Aorta (tissue), 5 donors: ENCODE data around the gene SLC37A1. TPM values are rescaled to one million over a fixed set of nuclear protein-coding genes. Genes with fewer than 3 reads are reported as not detected.
A peak's percentile ranks its signal among the peaks of the same experiment; 100 is the strongest.

ENCODE experiments used
- ATAC-seq: fragments of 200-7000 bp; cut with Tn5 transposase; one replicate; pipeline ENCODE4 v1.9.1; 2022; ENCODE audit warnings: moderate library complexity; ENCODE audit not compliant: low FRiP score
- DNase-seq, 2 donors: peaks; one replicate each; pipeline ENCODE4 v3.0.0-alpha.2; 2020
- H3K27ac ChIP-seq, 2 donors: one replicate each; pipeline ENCODE4 v1.5.1; 2013; ENCODE audit warnings: low read length in 2 of 2, mild to moderate bottlenecking in 2 of 2, moderate library complexity in 2 of 2, control low read depth in 1 of 2, inconsistent platforms in 1 of 2, low read depth in 1 of 2
- H3K27me3 ChIP-seq, 2 donors: one replicate each; pipeline ENCODE4 v1.6.1; 2013; ENCODE audit warnings: control low read depth in 1 of 2, low read length in 1 of 2, mild to moderate bottlenecking in 1 of 2, moderate library complexity in 1 of 2; ENCODE audit not compliant: insufficient read depth in 2 of 2, control insufficient read depth in 1 of 2
- H3K36me3 ChIP-seq, 2 donors: one replicate each; pipeline ENCODE4 v1.6.1; 2013; ENCODE audit warnings: control low read depth in 1 of 2, low read length in 1 of 2, mild to moderate bottlenecking in 1 of 2; ENCODE audit not compliant: insufficient read depth in 2 of 2, control insufficient read depth in 1 of 2
- H3K4me1 ChIP-seq, 2 donors: one replicate each; pipeline ENCODE4 v1.6.1; 2013; ENCODE audit warnings: low read length in 2 of 2, control low read depth in 1 of 2, mild to moderate bottlenecking in 1 of 2, moderate library complexity in 1 of 2; ENCODE audit not compliant: insufficient read depth in 2 of 2, control insufficient read depth in 1 of 2
- H3K4me3 ChIP-seq, 2 donors: one replicate each; pipeline ENCODE4 v1.5.1; 2013; ENCODE audit warnings: low read length in 2 of 2, control low read depth in 1 of 2, mild to moderate bottlenecking in 1 of 2
- H3K9me3 ChIP-seq: one replicate; pipeline ENCODE4 v1.6.1; 2013; ENCODE audit warnings: mild to moderate bottlenecking, low read length; ENCODE audit not compliant: control insufficient read depth
- WGBS, 2 donors: extraction: QIAGEN DNeasy Blood & Tissue Kit; methylation state at CpG; one replicate each; pipeline ENCODE4 v1.1.7; 2013; 5-methylcytosine and 5-hydroxymethylcytosine counted together
- intact Hi-C, 2 donors: fragments of 100-400 bp; cut with DNase I; formaldehyde crosslinking; loops; one replicate each; pipeline versions ENCODE4 v1.14.2 to v1.15.0; 2022
- polyA plus RNA-seq, 2 donors: library from polyadenylated mRNA; stranded (reverse); fragments of 200-250 nt; gene quantifications; one replicate each; pipeline ENCODE4 v1.2.3, GENCODE V29; 2013
- total RNA-seq, 2 donors: library from RNA; stranded (reverse); fragmentation: NEBNext Ultra II Directional; extraction: Animal tissue kit (Norgen Biotek cat#: 25700); gene quantifications; one replicate each; pipeline ENCODE4 v1.2.1, GENCODE V29; 2021
- donor health status: healthy with polysubstance abuse.
- donor health status: Bipolar disorder and iron deficiency.
- donor health status: DM: no; HTN: no; CAD: no.
- donor health status: DM: no; HTN: no; CAD: no.
- donor health status: DM: yes; HTN: yes; CAD: no.

SLC37A1 gene
- total and polyA plus RNA-seq, 4 donors = 5.0 to 11.7 (median 6.4) TPM

DNA sequence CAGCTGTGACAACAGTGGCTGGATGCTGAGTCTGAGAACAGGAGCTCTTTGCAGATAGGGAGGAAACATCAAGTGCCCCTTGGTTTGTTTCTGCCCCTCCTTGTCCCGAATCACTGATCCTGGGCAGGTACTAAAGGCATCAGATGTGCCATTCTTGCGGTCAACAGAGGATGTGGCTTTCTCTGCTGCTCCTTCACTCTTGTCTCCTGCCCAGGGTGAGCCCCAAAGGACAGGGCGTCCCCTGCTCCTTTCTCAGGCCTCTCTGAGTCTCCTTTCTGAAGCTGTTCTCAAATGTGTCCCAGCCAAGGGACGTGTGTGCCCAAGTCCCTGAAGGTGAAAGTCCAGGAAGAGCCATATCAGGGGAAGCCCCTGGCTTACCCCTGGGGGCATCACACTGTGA, 31.7 kb downstream of the SLC37A1 start:
- H3K27me3 ChIP-seq = no peaks in the 10 kb centered on the region
- intact Hi-C loops = loop anchor here in 1 of 2 donors (10.0 kb wide), 1 partner anchor 81 kb away; no protein-coding TSS in a partner anchor
- no peak overlapping the region for H3K27ac ChIP-seq
- H3K9me3 ChIP-seq = no peaks in the 10 kb centered on the region
- ATAC-seq (no peak), DNase-seq (peak in 1 of 2 donors; percentile 5)
- H3K36me3 ChIP-seq = peaks cover 0 to 2% of the 10 kb centered on the region in 2 donors
- H3K4me1 ChIP-seq = no peaks in the 10 kb centered on the region
- 94% methylated on average over 4 of the region's 4 CpGs for WGBS, 2 donors
- no peak overlapping the region for H3K4me3 ChIP-seq

DNA sequence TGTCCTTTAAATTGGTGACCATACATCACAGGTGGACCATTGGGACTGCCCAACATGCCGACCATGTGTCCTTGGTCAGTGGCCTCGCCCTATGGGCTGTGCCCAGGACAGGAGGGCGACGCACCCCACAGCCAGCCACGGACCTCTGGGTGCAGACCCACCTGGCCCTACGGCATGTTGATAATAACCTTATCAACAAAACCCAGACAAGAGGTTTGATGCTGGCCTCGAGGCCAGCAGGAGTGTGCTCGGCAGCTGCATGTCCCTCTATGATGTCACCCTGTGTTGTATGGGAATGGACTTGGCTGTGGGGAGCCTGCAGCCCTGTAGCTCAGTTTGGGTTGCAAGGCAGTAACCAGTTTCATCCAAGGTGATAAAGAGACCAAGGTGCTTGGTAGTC, 32.1 kb downstream of the SLC37A1 start:
- Histone ChIP-seq H3K4me1 (no peaks in the 10 kb centered on the region), H3K9me3 (no peaks in the 10 kb centered on the region), H3K27me3 (no peaks in the 10 kb centered on the region), H3K4me3 (no peak overlapping the region), H3K27ac (no peak overlapping the region), H3K36me3 (peaks cover 0 to 2% of the 10 kb centered on the region in 2 donors)
- WGBS, 2 donors = 90 to 97% methylated on average over 8 of the region's 8 CpGs
- ATAC-seq = no peak
- intact Hi-C loops = loop anchor here in 1 of 2 donors (10.0 kb wide), 1 partner anchor 81 kb away; no protein-coding TSS in a partner anchor
- DNase-seq = peak; percentile 38 to 68

DNA sequence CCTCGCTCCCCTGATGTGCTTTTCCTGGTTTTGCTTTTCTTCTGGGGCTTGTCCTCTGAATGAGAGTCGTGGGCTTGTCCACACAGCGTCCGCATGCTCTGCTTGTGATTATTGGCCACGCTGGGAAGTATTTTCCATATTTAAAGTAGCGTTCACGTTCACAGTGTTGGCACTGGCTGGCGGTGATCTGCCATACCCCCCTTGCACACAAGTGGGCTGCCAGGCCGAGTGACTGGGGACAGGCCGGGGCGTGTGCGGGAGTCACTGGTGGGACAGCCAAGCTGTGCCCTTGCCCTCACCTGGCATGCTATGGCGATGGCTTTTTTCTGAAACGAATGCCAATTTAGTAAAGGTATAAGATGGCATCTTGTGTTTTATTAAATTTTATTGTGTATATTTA, 32.8 kb downstream of the SLC37A1 start:
- WGBS, 2 donors = 89% methylated on average over 14 of the region's 14 CpGs
- ATAC-seq (no peak), DNase-seq (peak; percentile 26 to 65)
- Histone ChIP-seq H3K9me3 (no peaks in the 10 kb centered on the region), H3K27ac (no peak overlapping the region), H3K27me3 (no peaks in the 10 kb centered on the region), H3K4me1 (no peaks in the 10 kb centered on the region), H3K36me3 (peaks cover 0 to 2% of the 10 kb centered on the region in 2 donors), H3K4me3 (no peak overlapping the region)
- intact Hi-C loops = loop anchor here in 1 of 2 donors (10.0 kb wide), 1 partner anchor 82 kb away; no protein-coding TSS in a partner anchor

DNA sequence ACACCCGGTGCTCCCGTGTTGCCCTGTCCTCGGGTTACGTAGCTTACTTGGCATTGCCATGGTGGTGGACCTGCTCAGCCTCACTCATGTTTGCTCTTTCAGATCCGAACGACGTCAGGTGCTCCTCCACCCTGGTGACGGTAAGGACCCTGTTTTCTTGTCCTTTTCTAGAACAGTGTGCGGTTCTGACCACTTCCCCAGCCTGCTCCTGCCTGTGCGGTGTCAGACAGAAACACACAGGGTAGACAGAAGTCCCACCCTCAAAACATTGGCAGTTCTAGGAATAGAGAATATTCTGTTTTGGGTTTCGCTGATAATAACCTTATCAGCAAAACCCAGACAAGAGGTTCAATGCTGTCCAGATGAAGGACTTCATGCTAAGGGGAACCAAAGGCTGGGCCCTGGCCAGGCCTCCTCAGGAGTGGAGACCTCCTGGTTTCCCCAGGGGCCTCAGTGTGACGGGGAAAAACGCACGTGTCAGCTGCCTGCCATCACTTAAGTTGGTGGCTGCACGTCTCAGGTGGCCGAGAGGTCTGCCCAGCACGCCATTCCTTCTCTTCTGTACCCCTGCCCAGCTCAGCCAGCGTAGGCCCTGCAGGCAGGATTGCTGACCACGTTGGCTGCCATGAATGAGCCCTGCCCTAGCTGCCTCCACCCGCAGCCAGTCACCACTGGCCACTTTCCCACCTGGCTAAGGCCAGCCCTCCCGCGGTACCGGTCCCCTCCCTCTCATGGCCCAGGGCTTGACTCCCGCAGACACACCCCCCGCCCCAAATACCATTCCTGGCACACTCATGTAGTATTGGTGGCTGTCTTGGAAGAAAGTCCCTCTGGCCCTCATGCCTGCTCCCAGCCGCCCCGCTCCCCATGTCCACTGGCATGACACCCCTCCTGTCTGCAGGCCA, 33.6 kb downstream of the SLC37A1 start:
- DNase-seq = peak; percentile 21 to 62
- ATAC-seq = peak; percentile 15
- Histone ChIP-seq H3K4me3 (no peak overlapping the region), H3K9me3 (no peaks in the 10 kb centered on the region), H3K27ac (no peak overlapping the region), H3K36me3 (peaks cover 0 to 2% of the 10 kb centered on the region in 2 donors), H3K27me3 (no peaks in the 10 kb centered on the region), H3K4me1 (no peaks in the 10 kb centered on the region)
- WGBS, 2 donors = 91 to 95% methylated on average over 27 of the region's 27 CpGs
- intact Hi-C loops = loop anchor here in 1 of 2 donors (10.0 kb wide), 1 partner anchor 82 kb away; no protein-coding TSS in a partner anchor

DNA sequence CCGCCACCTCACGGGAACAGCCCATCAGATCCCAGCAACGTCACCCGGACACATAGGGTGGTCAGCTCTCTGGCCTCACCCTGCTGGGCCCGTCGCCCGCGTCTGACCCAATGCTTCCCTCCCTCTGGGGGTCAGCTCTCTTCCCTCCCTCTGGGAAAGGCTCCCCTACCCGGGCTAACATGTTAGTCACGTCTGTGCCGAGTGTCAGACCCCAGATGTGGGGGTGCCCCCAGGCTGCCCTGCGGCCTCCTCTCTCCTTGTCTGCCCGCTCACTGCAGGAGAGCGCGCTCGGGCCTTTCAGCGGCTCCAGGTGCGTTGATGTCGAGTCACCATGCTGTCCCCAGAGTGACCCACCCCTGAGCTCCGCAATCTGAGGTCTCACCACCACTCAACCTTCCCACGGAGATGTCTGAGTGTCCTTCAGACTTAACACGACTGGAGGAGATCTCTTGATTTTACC, 34.3 kb downstream of the SLC37A1 start:
- 94 to 97% methylated on average over 22 of the region's 22 CpGs for WGBS, 2 donors
- Histone ChIP-seq H3K4me1 (no peaks in the 10 kb centered on the region), H3K27ac (no peak overlapping the region), H3K9me3 (no peaks in the 10 kb centered on the region), H3K36me3 (peaks cover 0 to 2% of the 10 kb centered on the region in 2 donors), H3K27me3 (no peaks in the 10 kb centered on the region), H3K4me3 (no peak overlapping the region)
- DNase-seq (peak; percentile 34 to 62), ATAC-seq (peak; percentile 8)
- intact Hi-C loops = loop anchor here in 1 of 2 donors (10.0 kb wide), 1 partner anchor 83 kb away; no protein-coding TSS in a partner anchor

DNA sequence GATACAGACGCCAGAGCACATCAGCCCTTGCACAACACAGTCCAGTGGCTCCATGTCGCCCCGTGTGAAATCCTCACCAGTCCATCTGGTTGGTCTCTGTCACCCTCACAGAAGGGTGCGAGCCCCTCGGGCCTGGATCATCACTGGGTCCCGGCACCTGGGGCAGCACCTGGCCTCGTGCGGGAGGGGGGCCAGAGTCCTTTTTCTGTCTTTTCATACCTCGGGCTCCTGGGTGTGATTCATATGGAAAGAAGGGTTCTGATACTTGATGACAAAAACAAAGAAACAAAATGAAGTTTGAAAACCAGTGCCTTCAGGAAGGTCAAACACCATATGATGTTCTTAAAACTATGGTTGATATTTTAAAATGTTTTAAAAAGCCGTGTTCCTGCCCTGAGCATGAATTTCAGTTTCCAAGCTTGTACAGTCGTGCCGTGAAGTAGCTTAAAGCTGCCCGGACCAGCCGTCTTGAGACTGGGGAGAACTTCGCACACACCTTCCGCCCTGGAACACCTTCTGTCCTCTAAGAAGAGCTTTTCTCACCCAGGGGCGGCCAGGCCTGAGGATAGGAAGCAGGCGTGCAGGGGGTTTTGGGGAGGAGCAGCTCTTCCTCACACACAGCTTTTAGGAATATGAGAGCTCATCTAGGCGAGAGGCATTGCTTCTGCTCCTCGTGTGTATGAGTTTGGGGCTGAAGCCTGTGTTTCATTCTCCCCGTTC, 35.2 kb downstream of the SLC37A1 start:
- no peaks in the 10 kb centered on the region for H3K9me3 ChIP-seq
- H3K27me3 ChIP-seq = no peaks in the 10 kb centered on the region
- ATAC-seq (peak; percentile 30), DNase-seq (peak; percentile 24 to 64)
- no peak overlapping the region for H3K4me3 ChIP-seq
- H3K27ac ChIP-seq = no peak overlapping the region
- H3K4me1 ChIP-seq = no peaks in the 10 kb centered on the region
- 88 to 91% methylated on average over 21 of the region's 21 CpGs for WGBS, 2 donors
- intact Hi-C loops = loop anchor here in 1 of 2 donors (10.0 kb wide), 1 partner anchor 84 kb away; no protein-coding TSS in a partner anchor
- H3K36me3 ChIP-seq = peaks cover 0 to 2% of the 10 kb centered on the region in 2 donors

DNA sequence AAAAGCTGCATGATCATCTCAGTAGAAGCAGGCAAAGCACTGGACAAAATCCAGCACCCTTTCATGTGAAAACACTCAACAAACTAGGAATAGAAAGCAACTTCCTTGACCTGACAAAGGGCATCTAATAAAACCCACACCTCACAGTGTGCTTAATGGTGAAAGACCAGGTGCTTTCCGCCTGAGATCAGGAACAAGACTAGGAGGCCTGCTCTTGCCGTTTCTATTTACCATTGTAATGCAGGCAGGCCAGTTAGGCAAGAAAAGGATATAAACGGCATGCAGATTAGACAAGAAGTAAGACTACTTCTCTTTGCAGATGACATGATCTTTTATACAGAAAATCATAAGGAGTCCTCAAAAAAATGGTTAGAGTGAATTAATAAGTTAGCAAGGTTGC, 37.2 kb downstream of the SLC37A1 start:
- Histone ChIP-seq H3K9me3 (no peaks in the 10 kb centered on the region), H3K4me3 (no peak overlapping the region), H3K27me3 (no peaks in the 10 kb centered on the region), H3K36me3 (peaks cover 0 to 2% of the 10 kb centered on the region in 2 donors), H3K27ac (no peak overlapping the region), H3K4me1 (no peaks in the 10 kb centered on the region)
- intact Hi-C loops = no loop called here
- ATAC-seq = no peak
- 84 to 87% methylated on average over 3 of the region's 3 CpGs for WGBS, 2 donors
- DNase-seq = no peak

DNA sequence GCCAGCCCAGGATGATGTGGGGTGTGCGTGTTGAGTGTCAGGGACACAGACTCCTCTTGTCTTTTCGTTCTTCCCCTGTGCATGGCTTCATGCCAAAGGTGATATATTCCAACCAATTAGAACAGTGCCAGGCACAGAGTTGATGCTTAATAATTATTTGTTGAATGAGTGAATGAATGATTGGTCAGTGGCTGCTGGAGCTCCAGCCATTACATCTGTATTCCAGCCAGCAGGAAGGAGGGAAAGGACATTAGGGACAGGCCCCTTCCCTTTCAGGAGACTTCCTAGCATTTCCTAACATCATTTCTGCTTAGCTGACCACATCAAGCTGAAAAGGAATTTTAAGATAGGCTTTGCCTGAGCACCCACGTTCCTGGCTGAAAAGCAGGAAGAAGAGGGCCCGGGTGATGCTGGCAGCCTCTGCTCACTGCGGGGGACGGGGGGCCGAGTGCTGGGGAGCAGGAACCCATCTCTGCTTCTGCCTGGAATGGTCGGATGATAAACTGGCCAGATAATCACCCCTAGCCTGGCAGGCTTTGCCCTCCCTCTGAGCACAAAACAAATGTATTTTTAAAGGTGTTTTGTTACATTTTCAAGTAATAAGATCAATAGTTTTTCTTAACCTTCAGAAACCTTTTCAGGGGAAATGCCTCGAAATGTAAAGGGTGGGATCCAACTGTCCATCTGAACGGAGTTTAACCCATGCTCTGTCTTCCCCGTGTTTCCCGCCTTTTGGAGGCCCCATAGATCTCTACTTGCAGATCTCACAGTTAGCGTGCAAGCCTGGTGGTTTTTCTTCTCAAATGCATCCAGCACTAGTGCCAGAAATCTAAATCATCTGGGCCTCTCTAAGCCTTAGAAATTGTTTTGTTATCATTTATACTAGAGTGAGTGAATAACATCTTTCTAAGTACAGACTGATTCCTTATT, 39.0 kb downstream of the SLC37A1 start:
- WGBS, 2 donors = 78 to 82% methylated on average over 13 of the region's 13 CpGs

More for the DNA sequence above, 39.0 kb downstream of the SLC37A1 start:
- Histone ChIP-seq H3K27me3 (no peaks in the 10 kb centered on the region), H3K4me1 (no peaks in the 10 kb centered on the region), H3K27ac (no peak overlapping the region), H3K4me3 (no peak overlapping the region), H3K9me3 (no peaks in the 10 kb centered on the region), H3K36me3 (peaks cover 0 to 2% of the 10 kb centered on the region in 2 donors)
- DNase-seq = peak; percentile 30
- intact Hi-C loops = no loop called here
- ATAC-seq = no peak
